Heart right ventricle (tissue), 16 donors: ENCODE measurements around the gene MYH7. TPM values are rescaled to one million over a fixed set of nuclear protein-coding genes. Genes with fewer than 3 reads are reported as not detected.

ENCODE experiments used
- ATAC-seq, 8 donors: fragments of 200-7000 bp; cut with Tn5 transposase; one replicate each; pipeline ENCODE4 v1.9.1; 2020; ENCODE audit warnings: mild to moderate bottlenecking in 8 of 8, moderate library complexity in 8 of 8, moderate number of reproducible peaks in 1 of 8
- DNase-seq, 2 donors: peaks; one replicate each; pipeline ENCODE4 v3.0.0-alpha.2; 2020
- H3K27ac ChIP-seq, 10 donors: fragments of 200-600 bp; sonication (generic) in 2 of 10; one replicate each; pipeline versions ENCODE4 v1.5.0 to v1.8.0; 2020 to 2022; ENCODE audit warnings: mild to moderate bottlenecking in 3 of 10
- H3K27me3 ChIP-seq, 7 donors: fragments of 200-600 bp; one replicate each; pipeline ENCODE4 v1.8.0; 2021 to 2022; ENCODE audit warnings: mild to moderate bottlenecking in 2 of 7
- H3K36me3 ChIP-seq, 9 donors: fragments of 200-600 bp; sonication (generic) in 1 of 9; one replicate each; pipeline versions ENCODE4 v1.5.0 to v1.8.0; 2020 to 2022; ENCODE audit warnings: mild to moderate bottlenecking in 2 of 9
- H3K4me1 ChIP-seq, 9 donors: fragments of 200-600 bp; sonication (generic) in 1 of 9; one replicate each; pipeline versions ENCODE4 v1.5.0 to v1.8.0; 2020 to 2022; ENCODE audit warnings: mild to moderate bottlenecking in 4 of 9
- H3K4me3 ChIP-seq, 10 donors: fragments of 200-600 bp; sonication (generic) in 2 of 10; one replicate each; pipeline versions ENCODE4 v1.5.0 to v1.8.0; 2020 to 2022; ENCODE audit warnings: mild to moderate bottlenecking in 7 of 10, moderate library complexity in 2 of 10
- H3K9me3 ChIP-seq, 11 donors: fragments of 200-600 bp in 10 of 11; sonication (generic) in 2 of 11; one replicate each; pipeline versions ENCODE4 v1.5.0 to v1.8.0; 2013 to 2022; ENCODE audit warnings: mild to moderate bottlenecking in 2 of 11, control low read depth in 1 of 11, moderate library complexity in 1 of 11
- CTCF ChIP-seq, 9 donors: fragments of 200-600 bp; sonication (generic) in 2 of 9; IDR thresholded peaks; one replicate each; pipeline versions ENCODE4 v1.5.0 to v1.8.0; 2021 to 2022; ENCODE audit warnings: antibody characterized with exemption in 9 of 9, mild to moderate bottlenecking in 5 of 9, moderate library complexity in 1 of 9
- WGBS, 2 donors: extraction: QIAGEN DNeasy Blood & Tissue Kit; methylation state at CpG; one replicate each; pipeline ENCODE4 v1.1.7; 2013; ENCODE audit warnings: inconsistent platforms in 1 of 2; 5-methylcytosine and 5-hydroxymethylcytosine counted together
- intact Hi-C, 10 donors: fragments of 100-400 bp; cut with DNase I; formaldehyde crosslinking; loops; one replicate each; pipeline versions ENCODE4 v1.11.1 to v1.14.2; 2022
- polyA plus RNA-seq, 2 donors: library from polyadenylated mRNA; stranded (reverse); fragments of 200-250 nt; gene quantifications; one replicate each; pipeline ENCODE4 v1.2.3, GENCODE V29; 2013
- total RNA-seq, 10 donors: library from RNA; stranded (reverse); fragmentation: NEBNext Ultra II Directional in 3 of 10; extraction: Animal tissue kit (Norgen Biotek cat#: 25700) in 3 of 10; gene quantifications; one replicate each; pipeline versions ENCODE4 v1.2.1 to v1.2.4, GENCODE V29; 2021 to 2023
- donor health status: Arrhythmogenic right ventricular cardiomyopathy.
- donor health status: ischemic (EF 13 %, LVEDD 7.1; RV severe dilation, severe dysfunction).
- donor health status: healthy with polysubstance abuse.
- donor health status: DM: no; HTN: yes; CAD: no.
- donor health status: DM: no; HTN: no; CAD: no.
- donor health status: ischemic (EF 25% LVEDD 6.9; RV normal size, moderate dysfunction).
- donor health status: ischemic (EF 25% LVEDD 5.7; RV mildly dilated, moderate dysfunction).
- donor health status: healthy.
- donor health status: DM: yes; HTN: yes; CAD: no.
- donor health status: Ischemic cardiomyopathy.
- donor health status: ischemic (EF 35%, LVEDD 5.7; RV mildly dilated, moderate dysfunction).
- donor health status: nonischemic (EF 11% LVEDD 7.7; RV severe dilation, severe dysfunction).
- donor health status: DM: yes; HTN: yes; CAD: no.
- donor health status: PGD.
- donor health status: ischemic (EF 29% LVEDD 5.4; RV normal size, mild dysfunction).
- donor health status: nonischemic (EF 23%, LVEDD 6.1; RV moderate dilation, normal function).

Gene MYH7
- total and polyA plus RNA-seq, 12 donors, result 641 to 22,607 (median 18,940) TPM

- 29 to 34% methylated on average over 1 of the region's 1 CpG for WGBS, 2 donors
These were observed 19.0 kb upstream of the MYH7 start for GRCh38 chr14:23454445-23454856.

GRCh38 chr14:23452237-23452636, 16.8 kb upstream of the MYH7 start:
- DNase-seq (no peak), ATAC-seq (no peak)
- no peak for TF ChIP-seq CTCF (IDR thresholded peaks at IDR 0.05)
- H3K9me3 ChIP-seq, result no peaks in the 10 kb centered on the region
- H3K4me1 ChIP-seq, result peaks cover 0 to 9% (median 0%) of the 10 kb centered on the region in 9 donors
- no peak overlapping the region for H3K27ac ChIP-seq
- no peaks in the 10 kb centered on the region for H3K36me3 ChIP-seq
- intact Hi-C loops, result loop anchor here in 1 of 10 donors (10.0 kb wide), 1 partner anchor 67 kb away; no protein-coding TSS in a partner anchor
- no peak overlapping the region for H3K4me3 ChIP-seq
- 92 to 94% methylated on average over 2 of the region's 2 CpGs for WGBS, 2 donors
- H3K27me3 ChIP-seq, result peaks cover 0 to 27% (median under 1%) of the 10 kb centered on the region in 7 donors

More at GRCh38 chr14:23454445-23454856, 19.0 kb upstream of the MYH7 start:
- Histone ChIP-seq H3K36me3 (no peaks in the 10 kb centered on the region), H3K27me3 (peaks cover 0 to 41% (median 5%) of the 10 kb centered on the region in 7 donors), H3K9me3 (no peaks in the 10 kb centered on the region), H3K27ac (no peak overlapping the region), H3K4me1 (peaks cover 0 to 5% (median 0%) of the 10 kb centered on the region in 9 donors), H3K4me3 (no peak overlapping the region)
- DNase-seq, result no peak
- intact Hi-C loops, result loop anchor here in 1 of 10 donors (10.0 kb wide), 1 partner anchor 70 kb away; no protein-coding TSS in a partner anchor
- TF ChIP-seq CTCF (IDR thresholded peaks at IDR 0.05), result no peak
- peak in 1 of 8 donors; percentile 20 for ATAC-seq

GRCh38 chr14:23450379-23450778, 14.9 kb upstream of the MYH7 start:
- no peak for ATAC-seq
- intact Hi-C loops, result loop anchor here in 1 of 10 donors (10.0 kb wide), 1 partner anchor 66 kb away; no protein-coding TSS in a partner anchor

GRCh38 chr14:23449314-23449713, 13.9 kb upstream of the MYH7 start:
- Histone ChIP-seq H3K4me3 (no peak overlapping the region), H3K9me3 (no peaks in the 10 kb centered on the region), H3K4me1 (peaks cover 0 to 28% (median 0%) of the 10 kb centered on the region in 9 donors), H3K27ac (peak overlapping the region in 5 of 10 donors; percentile 22 to 39 (median 32)), H3K36me3 (no peaks in the 10 kb centered on the region), H3K27me3 (peaks cover 0 to 18% (median 0%) of the 10 kb centered on the region in 7 donors)
- ATAC-seq (peak in 2 of 8 donors; percentile 18 to 40), DNase-seq (no peak)
- intact Hi-C loops, result loop anchor here in 6 of 10 donors (5.0 to 10.0 kb wide), 3 partner anchors 47 to 122 kb away; no protein-coding TSS in a partner anchor
- no peak for TF ChIP-seq CTCF (IDR thresholded peaks at IDR 0.05)
- WGBS, 2 donors, result 35 to 48% methylated on average over 1 of the region's 1 CpG

More at GRCh38 chr14:23450379-23450778, 14.9 kb upstream of the MYH7 start:
- Histone ChIP-seq H3K27me3 (peaks cover 0 to 27% (median 0%) of the 10 kb centered on the region in 7 donors), H3K4me1 (peaks cover 0 to 19% (median 0%) of the 10 kb centered on the region in 9 donors), H3K27ac (no peak overlapping the region), H3K36me3 (no peaks in the 10 kb centered on the region), H3K4me3 (no peak overlapping the region), H3K9me3 (no peaks in the 10 kb centered on the region)
- WGBS, 2 donors, result 52 to 89% methylated on average over 2 of the region's 2 CpGs
- no peak for DNase-seq
- TF ChIP-seq CTCF (IDR thresholded peaks at IDR 0.05), result no peak
